Endothelial cell of umbilical vein (primary cell): ENCODE results near the gene L3MBTL2. TPM values are rescaled to one million over a fixed set of nuclear protein-coding genes. Genes with fewer than 3 reads are reported as not detected.

ENCODE experiments used
- BruUV-seq: library from RNA; stranded (reverse); fragments of 400-500 nt; replicated peaks from 2 replicates; lab custom pipeline; 2021; lab: Mats Ljungman, UMichigan
- CTCF ChIA-PET: fragments of 300-600, 350-600 bp; sonication (Branson Sonifier 250); formaldehyde crosslinking; loops from one replicate; lab custom pipeline; 2021; ENCODE audit warnings: antibody characterized with exemption, inconsistent platforms; lab: Charles Lee
- POLR2A ChIA-PET: fragments of 300-600, 350-600 bp; sonication (Branson Sonifier 250); formaldehyde crosslinking; loops from one replicate; lab custom pipeline; 2021; ENCODE audit warnings: antibody characterized with exemption, inconsistent platforms; lab: Charles Lee
- DNase-seq: peaks from one replicate; pipeline ENCODE4 v3.0.0-alpha.2; 2011; ENCODE audit warnings: low read depth, low spot score
- FAIRE-seq: peaks from 2 replicates; lab custom pipeline; 2011; peaks lifted over from hg19 to GRCh38; lab: Jason Lieb, UNC
- H2AFZ ChIP-seq: 2 replicates; pipeline ENCODE4 v1.6.0; 2012; ENCODE audit warnings: low read depth, low read length, control low read depth, inconsistent platforms
- H3K27ac ChIP-seq: 2 replicates; pipeline ENCODE4 v1.5.1; 2011; ENCODE audit warnings: low read depth, mild to moderate bottlenecking, control low read depth, low read length, moderate library complexity; ENCODE audit not compliant: insufficient read depth
- H3K27me3 ChIP-seq, 2 experiments: 2 replicates each; pipeline versions ENCODE4 v1.6.0 to v1.6.1; 2011; ENCODE audit warnings: low read length in 2 of 2, mixed read lengths in 1 of 2; ENCODE audit not compliant: control insufficient read depth in 2 of 2, insufficient read depth in 2 of 2
- H3K36me3 ChIP-seq, 2 experiments: 2 replicates in 1 of 2; 3 replicates in 1 of 2; pipeline ENCODE4 v1.5.1; 2011; ENCODE audit warnings: low read length in 2 of 2, mild to moderate bottlenecking in 1 of 2, moderate library complexity in 1 of 2; ENCODE audit not compliant: control insufficient read depth in 2 of 2, insufficient read depth in 2 of 2; ENCODE audit errors: extremely low read depth in 1 of 2
- H3K4me1 ChIP-seq: 3 replicates; pipeline ENCODE4 v1.5.1; 2011; ENCODE audit warnings: mild to moderate bottlenecking, low read length; ENCODE audit not compliant: control insufficient read depth, insufficient read depth; ENCODE audit errors: extremely low read depth
- H3K4me2 ChIP-seq: 2 replicates; pipeline ENCODE4 v1.6.1; 2011; ENCODE audit warnings: low read length, control low read depth, mixed read lengths; ENCODE audit not compliant: insufficient read depth
- H3K4me3 ChIP-seq, 3 experiments: fragments of 200-600 bp in 1 of 3; sonication (generic), shearing (Covaris generic) in 1 of 3; replicated peaks in 1 of 3; 2 replicates each; pipeline ENCODE4 v1.5.1; 2011 to 2016; ENCODE audit warnings: control low read depth in 3 of 3, low read length in 3 of 3, mild to moderate bottlenecking in 2 of 3, inconsistent platforms in 1 of 3, low read depth in 1 of 3, moderate library complexity in 1 of 3; ENCODE audit not compliant: insufficient read depth in 1 of 3
- H3K79me2 ChIP-seq: 2 replicates; pipeline ENCODE4 v1.6.0; 2012; ENCODE audit warnings: low read length, inconsistent platforms; ENCODE audit not compliant: control insufficient read depth, insufficient read depth
- H3K9ac ChIP-seq: replicated peaks from 2 replicates; pipeline ENCODE3; 2011; ENCODE audit warnings: low read length, control low read depth; ENCODE audit not compliant: insufficient read depth; ENCODE audit errors: extremely low read depth
- H3K9me1 ChIP-seq: replicated peaks from 3 replicates; pipeline ENCODE4 v1.6.0; 2011; ENCODE audit warnings: mild to moderate bottlenecking, low read length; ENCODE audit not compliant: control insufficient read depth, insufficient read depth; ENCODE audit errors: extremely low read depth
- H3K9me3 ChIP-seq: replicated peaks from 2 replicates; pipeline ENCODE4 v1.5.1; 2012; ENCODE audit warnings: low read length, inconsistent platforms; ENCODE audit not compliant: control insufficient read depth, insufficient read depth
- H4K20me1 ChIP-seq: replicated peaks from 2 replicates; pipeline ENCODE3; 2011; ENCODE audit warnings: mild to moderate bottlenecking, low read length; ENCODE audit not compliant: control insufficient read depth, insufficient read depth; ENCODE audit errors: extremely low read depth
- EZH2 ChIP-seq: IDR thresholded peaks from 2 replicates; pipeline ENCODE4 v1.6.1; 2012; ENCODE audit warnings: borderline replicate concordance, low read depth, mild to moderate bottlenecking, moderate library complexity, low read length, inconsistent platforms; ENCODE audit not compliant: severe bottlenecking
- FOS ChIP-seq: IDR thresholded peaks from 2 replicates; pipeline ENCODE4 v1.6.1; 2011; ENCODE audit warnings: mild to moderate bottlenecking, low read length, moderate library complexity, borderline replicate concordance; ENCODE audit not compliant: insufficient read depth
- GATA2 ChIP-seq: IDR thresholded peaks from 2 replicates; pipeline ENCODE4 v1.7.0; 2011; ENCODE audit warnings: low read depth, mild to moderate bottlenecking, moderate library complexity, mixed read lengths, low read length; ENCODE audit not compliant: insufficient read length, insufficient read depth
- JUN ChIP-seq: IDR thresholded peaks from 2 replicates; pipeline ENCODE4 v1.6.1; 2011; ENCODE audit warnings: borderline replicate concordance, low read depth; ENCODE audit not compliant: insufficient read length, insufficient read depth
- MYC ChIP-seq: IDR thresholded peaks from one replicate; pipeline ENCODE4 v1.6.1; 2011; ENCODE audit warnings: mild to moderate bottlenecking, low read depth, low read length
- POLR2A ChIP-seq: IDR thresholded peaks from 2 replicates; pipeline ENCODE4 v1.6.1; 2012; ENCODE audit warnings: low read depth, mild to moderate bottlenecking, control low read depth, low read length
- POLR2AphosphoS5 ChIP-seq: IDR thresholded peaks from 2 replicates; pipeline ENCODE4 v1.6.1; 2012; ENCODE audit warnings: low read depth, mild to moderate bottlenecking, control low read depth, low read length, moderate library complexity; ENCODE audit not compliant: insufficient read depth
- dilution Hi-C: fragments of 300-500 bp; cut with MboI; formaldehyde crosslinking; loops from one replicate; pipeline ENCODE4 v1.15.0; 2019; ENCODE audit warnings: low sequenced_read_pairs; ENCODE audit not compliant: extremely low pct_ligation_motif_present
- intact Hi-C: fragments of 100-400 bp; cut with micrococcal nuclease; formaldehyde crosslinking; loops from one replicate; pipeline ENCODE4 v1.10.0; 2022
- polyA plus RNA-seq, 4 experiments: library from polyadenylated mRNA; depleted of rRNA in 3 of 4; stranded (reverse) in 3 of 4; unstranded in 1 of 4; fragments of >200 nt; gene quantifications; 2 replicates each; pipeline versions ENCODE4 v1.2.1 to v1.2.3, GENCODE V29; 2011 to 2012; ENCODE audit warnings: missing spikeins in 1 of 4
- total RNA-seq: library from RNA; stranded (reverse); gene quantifications from 2 replicates; pipeline ENCODE4 v1.2.3, GENCODE V29; 2021
- TF ChIP-seq, protein P1 (sequence below), 2 donors: IDR thresholded peaks; 1 replicate in 1 of 2; 2 replicates in 1 of 2; pipeline ENCODE4 v1.5.1; 2011; ENCODE audit warnings: low read length in 2 of 2, mild to moderate bottlenecking in 2 of 2, moderate library complexity in 2 of 2, control low read depth in 1 of 2, inconsistent platforms in 1 of 2, low read depth in 1 of 2; ENCODE audit not compliant: insufficient read depth in 1 of 2; ENCODE audit errors: extremely low read depth in 1 of 2
- TF ChIP-seq, protein P2 (sequence below): IDR thresholded peaks from 2 replicates; pipeline ENCODE4 v1.6.1; 2011; ENCODE audit not compliant: insufficient read depth, insufficient read length

The L3MBTL2 gene
- total and polyA plus RNA-seq, 2 donors (not counting 3 experiments of a cell fraction or from before 2014, with no cell fraction given): 28.2 to 34.9 TPM

DNA sequence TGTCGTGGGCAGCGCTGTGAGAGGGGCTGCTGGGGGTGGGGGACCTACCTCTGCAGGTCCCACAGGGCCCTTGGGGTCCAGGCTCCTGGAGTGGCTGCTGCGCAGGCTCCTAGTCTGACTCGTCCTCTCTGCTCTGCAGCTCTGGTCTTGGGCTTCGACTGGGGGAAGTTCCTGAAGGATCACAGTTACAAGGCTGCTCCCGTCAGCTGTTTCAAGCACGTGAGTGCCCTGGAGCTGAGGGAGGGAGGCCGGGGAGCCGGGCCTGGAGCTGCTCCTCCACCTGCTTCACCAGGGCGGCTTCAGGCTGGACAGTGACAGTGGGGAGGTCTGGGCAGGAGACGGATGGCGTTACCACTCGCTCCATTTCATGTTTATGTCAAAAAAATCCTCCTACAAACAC, 11.9 kb downstream of the L3MBTL2 start:
- no peak for DNase-seq
- ChIA-PET POLR2A (no interaction called here), CTCF (interaction anchor here (0.9 to 1.8 kb wide), 5 partner anchors 10 to 21 kb away, joined by 3 to 8 read pairs (median 5); no protein-coding TSS in a partner anchor)
- peaks cover 0 to 7% of the 10 kb centered on the region in 2 experiments for H3K36me3 ChIP-seq
- no peaks in the 10 kb centered on the region for H3K9me3 ChIP-seq
- H3K4me3 ChIP-seq: no peak overlapping the region
- dilution Hi-C loops: no loop called here
- H3K4me1 ChIP-seq: peaks cover 12% of the 10 kb centered on the region
- no peaks in the 10 kb centered on the region for H3K79me2 ChIP-seq
- intact Hi-C loops: loop anchor here (1.0 to 2.0 kb wide), 2 partner anchors 14 to 36 kb away; no protein-coding TSS in a partner anchor
- H3K9me1 ChIP-seq: no peaks in the 10 kb centered on the region
- TF ChIP-seq JUN: no peak
- no peak overlapping the region for H3K4me2 ChIP-seq
- no peak overlapping the region for H3K9ac ChIP-seq
- no peak for FAIRE-seq
- no peaks in the 10 kb centered on the region for H3K27me3 ChIP-seq
- peak overlapping the region; percentile 29 for H3K27ac ChIP-seq
- no peak overlapping the region for H2AFZ ChIP-seq
- H4K20me1 ChIP-seq: no peaks in the 10 kb centered on the region
- BruUV-seq: no TSS peak

DNA sequence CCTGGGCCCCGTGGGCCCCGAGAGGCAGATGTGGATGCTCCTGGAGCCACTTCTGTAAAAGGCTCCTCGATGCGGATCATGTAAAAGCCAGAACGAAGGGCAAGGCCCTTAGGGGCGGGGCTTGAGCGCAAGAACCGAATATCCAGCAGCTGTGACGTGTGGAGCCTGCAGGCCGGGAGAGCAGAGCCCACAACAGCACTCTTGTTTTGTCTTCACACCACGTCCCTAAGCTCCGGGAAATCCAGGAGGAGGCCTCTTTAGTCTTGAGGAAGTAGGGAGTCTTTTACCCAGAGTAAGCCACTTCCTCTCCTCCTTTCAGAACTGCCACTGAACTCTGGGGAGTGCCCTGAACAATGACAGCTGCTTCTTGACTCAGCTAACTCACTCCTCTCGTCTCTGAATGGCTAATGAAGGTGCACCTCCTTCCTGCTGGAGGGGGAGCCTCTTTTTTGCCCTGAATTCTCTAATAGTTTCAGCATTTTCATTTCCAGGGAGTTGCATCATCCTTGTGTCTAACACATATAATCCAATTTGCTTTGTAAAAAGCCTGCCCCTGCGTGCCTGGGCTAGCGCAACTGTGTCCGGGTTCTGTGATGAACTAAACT, 12.5 kb downstream of the L3MBTL2 start:
- H3K79me2 ChIP-seq: no peaks in the 10 kb centered on the region
- H3K36me3 ChIP-seq: peaks cover 3 to 7% of the 10 kb centered on the region in 2 experiments
- H2AFZ ChIP-seq: peak overlapping the region; percentile 23
- FAIRE-seq: peak; percentile 93
- peak overlapping the region; percentile 1 for H3K4me2 ChIP-seq
- no peaks in the 10 kb centered on the region for H3K27me3 ChIP-seq
- H3K4me1 ChIP-seq: peaks cover 12% of the 10 kb centered on the region
- H3K27ac ChIP-seq: peak overlapping the region; percentile 29
- TF ChIP-seq, protein P1, sequence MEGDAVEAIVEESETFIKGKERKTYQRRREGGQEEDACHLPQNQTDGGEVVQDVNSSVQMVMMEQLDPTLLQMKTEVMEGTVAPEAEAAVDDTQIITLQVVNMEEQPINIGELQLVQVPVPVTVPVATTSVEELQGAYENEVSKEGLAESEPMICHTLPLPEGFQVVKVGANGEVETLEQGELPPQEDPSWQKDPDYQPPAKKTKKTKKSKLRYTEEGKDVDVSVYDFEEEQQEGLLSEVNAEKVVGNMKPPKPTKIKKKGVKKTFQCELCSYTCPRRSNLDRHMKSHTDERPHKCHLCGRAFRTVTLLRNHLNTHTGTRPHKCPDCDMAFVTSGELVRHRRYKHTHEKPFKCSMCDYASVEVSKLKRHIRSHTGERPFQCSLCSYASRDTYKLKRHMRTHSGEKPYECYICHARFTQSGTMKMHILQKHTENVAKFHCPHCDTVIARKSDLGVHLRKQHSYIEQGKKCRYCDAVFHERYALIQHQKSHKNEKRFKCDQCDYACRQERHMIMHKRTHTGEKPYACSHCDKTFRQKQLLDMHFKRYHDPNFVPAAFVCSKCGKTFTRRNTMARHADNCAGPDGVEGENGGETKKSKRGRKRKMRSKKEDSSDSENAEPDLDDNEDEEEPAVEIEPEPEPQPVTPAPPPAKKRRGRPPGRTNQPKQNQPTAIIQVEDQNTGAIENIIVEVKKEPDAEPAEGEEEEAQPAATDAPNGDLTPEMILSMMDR (IDR thresholded peaks at IDR 0.05; ENCODE audit: extremely low read depth in 1 of 2, insufficient read depth in 1 of 2, low read depth in 1 of 2, low read length in 2 of 2): no peak
- TF ChIP-seq EZH2 (no peak), POLR2AphosphoS5 (no peak), MYC (no peak), JUN (no peak), POLR2A (no peak), GATA2 (no peak), FOS (no peak)
- TF ChIP-seq, protein P2, sequence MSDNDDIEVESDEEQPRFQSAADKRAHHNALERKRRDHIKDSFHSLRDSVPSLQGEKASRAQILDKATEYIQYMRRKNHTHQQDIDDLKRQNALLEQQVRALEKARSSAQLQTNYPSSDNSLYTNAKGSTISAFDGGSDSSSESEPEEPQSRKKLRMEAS: no peak
- H3K9me3 ChIP-seq: no peaks in the 10 kb centered on the region
- dilution Hi-C loops: no loop called here
- no peak overlapping the region for H3K4me3 ChIP-seq
- H4K20me1 ChIP-seq: no peaks in the 10 kb centered on the region
- BruUV-seq: TSS peak; percentile 62
- POLR2A ChIA-PET: interaction anchor here (0.6 kb wide), 1 partner anchor 11 kb away, joined by 8 read pairs; no protein-coding TSS in a partner anchor
- CTCF ChIA-PET: interaction anchor here (0.7 to 1.8 kb wide), 6 partner anchors 9 to 295 kb away, joined by 3 to 8 read pairs (median 4); no protein-coding TSS in a partner anchor
- DNase-seq: peak; percentile 72
- intact Hi-C loops: loop anchor here (1.0 to 2.0 kb wide), 2 partner anchors 13 to 36 kb away; no protein-coding TSS in a partner anchor
- H3K9ac ChIP-seq: no peak overlapping the region
- H3K9me1 ChIP-seq: no peaks in the 10 kb centered on the region
